Measurements from ENCODE around the gene MTHFD2L. TPM values are rescaled to one million over a fixed set of nuclear protein-coding genes. Genes with fewer than 3 reads are reported as not detected.
A peak's percentile ranks its signal among the peaks of the same experiment; 100 is the strongest.
"Not testable (repeated sequence)": the region's sequence is repeated elsewhere in the genome, so short reads cannot be mapped to it uniquely, and the experiment has no call there.

MTHFD2L gene
- polyA plus RNA-seq, 4 donors: 21.7 to 27.5 (median 24.6) TPM

- DNase-seq (ENCODE audit: low read depth in 4 of 4, low spot score in 2 of 4): no peak
Observed at GRCh38 chr4:74181219-74181618, 23.3 kb downstream of the MTHFD2L start.

DNA sequence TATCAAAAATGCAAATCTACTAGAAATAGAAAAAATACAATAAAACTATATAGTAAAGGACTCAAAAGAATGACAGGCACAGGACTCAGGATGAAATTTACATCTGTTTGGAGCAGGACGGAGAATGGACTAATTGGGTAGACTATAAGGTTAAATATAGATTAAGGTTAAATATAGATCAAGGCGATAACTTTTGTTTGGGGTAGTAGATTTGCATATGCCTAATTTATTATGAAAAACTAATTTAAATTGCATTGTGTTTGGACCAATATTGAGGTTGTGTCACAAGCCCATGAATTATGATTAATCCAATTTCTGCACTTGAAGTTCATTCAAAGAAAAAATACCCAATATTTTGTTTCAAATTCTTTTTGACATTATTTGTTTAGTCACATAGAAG is 31.0 kb downstream of the MTHFD2L start:
- no peak for DNase-seq (ENCODE audit: low read depth in 4 of 4, low spot score in 2 of 4)

GRCh38 chr4:74189331-74190043 is 31.6 kb downstream of the MTHFD2L start:
- peak in 2 of 4 donors; percentile 22 to 33 for DNase-seq (ENCODE audit: low read depth in 4 of 4, low spot score in 2 of 4)

DNA sequence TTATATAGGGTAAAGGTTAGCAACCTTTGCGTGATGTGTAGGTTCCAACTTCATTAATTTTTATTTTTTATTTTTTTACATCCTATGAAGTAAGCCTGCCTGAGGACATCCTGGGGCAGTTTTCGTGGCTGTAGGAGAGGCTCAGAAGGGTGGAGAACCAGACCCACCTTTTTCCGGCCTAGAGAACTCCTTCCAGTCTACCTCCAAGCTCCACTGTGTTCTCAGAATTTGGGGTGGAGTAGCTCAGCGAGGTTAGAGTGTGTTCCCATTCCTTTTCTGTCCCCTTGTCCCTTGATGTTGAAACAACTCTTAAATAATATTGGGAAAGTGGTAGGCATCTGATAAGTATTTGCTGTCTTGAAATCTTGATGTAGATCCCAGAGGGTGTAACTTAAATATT is 32.4 kb downstream of the MTHFD2L start:
- DNase-seq (ENCODE audit: low read depth in 4 of 4, low spot score in 2 of 4): no peak

- no peak for DNase-seq (ENCODE audit: low read depth in 4 of 4, low spot score in 2 of 4)
Observed at GRCh38 chr4:74190919-74191397, 33.0 kb downstream of the MTHFD2L start.

GRCh38 chr4:74197080-74197479 is 39.2 kb downstream of the MTHFD2L start:
- no peak for DNase-seq (ENCODE audit: low read depth in 4 of 4, low spot score in 2 of 4)

- DNase-seq (ENCODE audit: low read depth in 4 of 4, low spot score in 2 of 4): no peak
Observed at GRCh38 chr4:74202062-74202586, 44.2 kb downstream of the MTHFD2L start.

DNA sequence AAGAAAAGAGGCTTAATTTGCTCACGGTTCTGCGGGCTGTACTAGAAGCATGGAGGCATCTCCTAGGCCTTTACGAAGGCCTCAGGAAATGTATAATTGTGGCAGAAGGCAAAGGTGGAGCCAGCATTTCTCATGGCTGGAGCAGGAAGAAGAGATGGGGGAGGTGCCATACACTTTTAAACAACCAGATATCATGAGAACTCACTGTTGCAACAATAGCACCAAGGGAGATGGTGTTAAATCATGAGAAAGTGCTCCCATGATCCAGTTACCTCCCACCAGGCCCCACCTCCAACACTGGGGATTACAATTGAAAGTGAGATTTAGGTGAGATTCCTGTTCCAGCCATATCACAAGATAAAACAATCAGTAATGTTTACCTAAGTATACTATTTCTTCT is 45.5 kb downstream of the MTHFD2L start:
- no peak for DNase-seq (ENCODE audit: low read depth in 4 of 4, low spot score in 2 of 4)

DNA sequence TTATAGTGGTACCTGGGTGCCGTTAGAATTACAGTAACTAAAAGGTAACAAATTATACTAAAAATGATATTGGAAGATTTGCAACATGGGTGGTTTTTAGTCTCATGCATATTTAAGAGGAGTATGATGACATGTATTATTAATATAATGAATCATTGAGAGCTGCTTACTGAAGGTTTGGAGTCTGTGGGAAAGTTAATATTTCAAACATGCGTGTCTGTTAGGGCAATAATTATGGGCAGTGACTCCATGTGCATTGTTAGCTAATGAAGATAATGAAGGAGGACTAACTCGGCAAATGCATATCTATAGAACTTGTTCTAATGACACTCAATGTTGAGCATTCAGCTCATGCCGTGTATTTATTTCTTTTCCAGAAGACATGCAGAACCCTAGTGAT is 47.1 kb downstream of the MTHFD2L start:
- DNase-seq (ENCODE audit: low read depth in 4 of 4, low spot score in 2 of 4): no peak

- DNase-seq (ENCODE audit: low read depth in 4 of 4, low spot score in 2 of 4): no peak
Observed at GRCh38 chr4:74205559-74205958, 47.6 kb downstream of the MTHFD2L start.

- no peak for DNase-seq (ENCODE audit: low read depth in 4 of 4, low spot score in 2 of 4)
Observed at GRCh38 chr4:74206088-74206825, 48.3 kb downstream of the MTHFD2L start.

DNA sequence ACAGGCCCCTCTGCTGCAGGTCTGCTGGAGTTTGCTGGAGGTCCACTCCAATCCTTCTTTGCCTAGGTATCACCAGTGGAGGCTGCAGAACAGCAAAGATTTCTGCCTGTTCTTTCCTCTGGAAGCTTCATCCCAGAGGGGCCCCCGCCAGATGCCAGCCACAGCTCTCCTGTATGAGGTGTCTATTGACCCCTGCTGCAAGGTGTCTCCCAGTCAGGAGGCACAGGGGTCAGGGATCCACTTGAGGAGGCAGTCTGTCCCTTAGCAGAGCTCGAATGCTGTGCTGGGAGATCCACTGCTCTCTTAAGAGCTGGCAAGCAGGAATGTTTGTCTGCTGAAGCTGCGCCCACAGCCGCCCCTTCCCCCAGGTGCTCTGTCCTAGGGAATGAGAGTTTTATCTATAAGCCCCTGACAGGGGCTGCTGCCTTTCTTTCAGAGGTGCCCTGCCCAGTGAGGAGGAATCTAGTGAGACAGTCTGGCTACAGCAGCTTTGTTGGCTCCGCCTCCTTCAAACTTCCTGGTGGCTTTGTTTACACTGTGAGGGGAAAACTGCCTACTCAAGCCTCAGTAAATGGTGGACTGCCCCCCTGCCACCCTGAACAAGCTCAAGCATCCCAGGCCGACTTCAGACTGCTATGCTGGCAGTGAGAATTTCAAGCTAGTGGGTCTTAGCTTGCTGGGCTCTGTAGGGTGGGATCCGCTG is 56.7 kb downstream of the MTHFD2L start:
- not testable (repeated sequence) for DNase-seq (ENCODE audit: low read depth in 4 of 4, low spot score in 2 of 4)

DNA sequence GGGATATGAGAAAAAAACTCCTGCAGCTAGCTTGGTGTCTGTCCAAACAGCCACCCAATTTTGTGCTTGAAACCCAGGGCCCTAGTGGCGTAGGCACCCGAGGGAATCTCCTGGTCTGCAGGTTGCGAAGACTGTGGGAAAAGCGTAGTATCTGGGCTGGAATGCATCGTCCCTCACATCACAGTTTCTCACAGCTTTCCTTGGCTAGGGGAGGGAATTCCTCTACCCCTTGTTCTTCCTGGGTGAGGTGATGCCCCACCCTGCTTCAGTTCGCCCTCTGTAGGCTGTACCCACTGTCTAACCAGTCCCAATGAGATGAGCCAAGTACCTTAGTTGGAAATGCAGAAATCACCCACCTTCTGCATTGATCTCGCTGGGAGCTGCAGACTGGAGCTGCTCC is 57.3 kb downstream of the MTHFD2L start:
- DNase-seq (ENCODE audit: low read depth in 4 of 4, low spot score in 2 of 4): not testable (repeated sequence)

DNA sequence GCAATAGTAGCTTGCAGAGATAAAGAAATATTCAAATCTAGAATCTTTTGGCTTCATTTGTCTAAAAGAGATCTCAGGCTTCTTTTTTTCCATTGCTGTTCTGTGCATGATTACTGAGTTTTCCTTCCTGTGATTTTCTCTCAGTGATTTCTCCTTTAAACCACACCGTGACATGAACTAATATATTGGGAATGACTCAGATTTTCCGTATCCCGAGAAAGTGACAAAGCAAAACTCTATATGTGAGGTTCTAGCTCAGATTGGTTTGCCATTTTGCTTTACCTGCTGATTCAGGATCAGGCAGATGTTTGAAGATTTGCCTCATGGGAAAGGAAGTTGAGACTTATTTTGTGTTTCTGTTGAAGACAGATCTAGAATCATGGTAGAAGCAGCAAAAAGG is 59.4 kb downstream of the MTHFD2L start:
- DNase-seq (ENCODE audit: low read depth in 4 of 4, low spot score in 2 of 4): no peak

DNA sequence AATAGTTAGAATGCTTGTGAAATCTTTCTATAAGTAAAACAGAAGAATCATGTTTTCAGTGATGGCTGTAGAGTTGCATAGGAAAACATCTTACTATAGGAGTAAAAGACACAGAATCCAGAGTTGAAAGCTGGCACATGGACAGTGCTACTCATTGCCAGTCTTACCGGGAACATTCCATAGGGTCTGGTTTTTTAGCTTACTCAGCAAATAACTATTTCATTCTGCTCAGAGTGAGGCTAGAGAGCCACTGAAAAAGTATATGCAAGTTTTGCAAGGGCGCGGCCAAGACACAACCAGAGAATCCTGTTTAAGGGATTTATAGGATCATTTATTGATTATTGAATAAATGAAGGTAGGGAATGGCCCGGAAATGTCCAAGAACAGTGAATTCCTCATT is 60.3 kb downstream of the MTHFD2L start:
- DNase-seq (ENCODE audit: low read depth in 4 of 4, low spot score in 2 of 4): no peak

GRCh38 chr4:74219240-74219639 is 61.3 kb downstream of the MTHFD2L start:
- no peak for DNase-seq (ENCODE audit: low read depth in 4 of 4, low spot score in 2 of 4)

DNA sequence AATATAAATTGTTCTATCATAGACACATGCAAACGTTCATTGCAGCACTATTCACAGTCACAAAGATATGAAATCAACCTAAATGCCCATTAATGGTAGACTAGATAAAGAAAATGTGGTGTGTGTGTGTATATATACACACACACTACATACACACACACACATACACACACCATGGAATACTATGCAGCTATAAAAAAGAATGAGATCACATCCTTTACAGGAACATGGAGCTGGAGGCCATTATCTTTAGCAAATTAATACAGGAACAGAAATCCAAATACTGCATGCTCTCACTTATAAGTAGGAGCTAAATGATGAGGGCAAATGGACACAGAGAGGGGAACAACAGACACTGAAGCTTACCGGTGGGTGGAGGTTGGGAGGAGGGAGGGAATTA is 65.2 kb downstream of the MTHFD2L start:
- no peak for DNase-seq (ENCODE audit: low read depth in 4 of 4, low spot score in 2 of 4)

DNA sequence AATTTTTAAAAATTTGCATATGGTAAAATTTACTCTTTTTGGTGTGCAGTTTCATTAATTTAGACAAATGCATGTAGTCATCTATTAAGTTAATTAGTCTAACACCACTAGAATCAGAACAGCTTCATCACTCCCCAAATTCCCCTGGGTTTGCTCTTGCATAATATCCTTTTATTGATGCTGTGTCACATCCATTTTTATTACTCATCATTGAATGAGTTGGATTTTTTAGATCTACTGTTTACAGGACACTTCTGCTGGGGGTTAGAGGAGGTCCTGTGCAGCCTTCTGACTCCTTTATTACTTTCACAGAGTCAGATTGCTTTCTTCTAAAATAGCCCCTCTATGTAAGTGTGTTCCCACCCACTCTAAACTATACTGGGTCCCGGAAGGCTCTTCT is 65.9 kb downstream of the MTHFD2L start:
- no peak for DNase-seq (ENCODE audit: low read depth in 4 of 4, low spot score in 2 of 4)

GRCh38 chr4:74228691-74229640 is 71.0 kb downstream of the MTHFD2L start:
- DNase-seq (ENCODE audit: low read depth in 4 of 4, low spot score in 2 of 4): peak in 3 of 4 donors; percentile 9 to 44 (median 29)

DNA sequence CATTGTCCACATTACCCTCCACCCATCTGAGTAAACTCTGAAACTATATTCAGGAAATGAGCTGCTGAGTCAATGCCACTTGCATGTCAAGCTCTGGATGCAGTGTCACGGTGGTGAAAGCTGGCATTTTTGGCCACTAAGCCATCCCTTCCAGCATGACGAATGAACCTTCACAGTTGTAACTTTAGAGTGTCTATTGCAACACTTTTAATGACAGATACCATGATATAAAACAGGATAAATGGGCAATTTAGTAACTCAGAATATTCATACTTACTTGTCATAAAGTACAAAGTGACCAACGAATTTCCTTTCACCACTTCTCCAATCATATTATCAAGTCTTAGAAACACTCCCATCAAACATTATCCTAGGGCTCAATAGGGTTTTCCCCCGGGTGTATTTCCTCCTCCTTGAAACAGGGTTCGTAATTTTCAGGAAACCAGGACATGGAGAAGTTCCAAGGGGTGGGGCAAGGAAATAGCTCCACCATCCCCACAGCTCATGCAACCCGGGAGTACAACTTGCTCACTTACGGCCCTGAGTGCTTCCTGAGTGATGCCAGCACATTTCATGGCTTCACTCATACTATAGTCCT is 73.1 kb downstream of the MTHFD2L start:
- DNase-seq (ENCODE audit: low read depth in 4 of 4, low spot score in 2 of 4): no peak
